ENCODE data around the gene ACTN1. TPM values are rescaled to one million over a fixed set of nuclear protein-coding genes. Genes with fewer than 3 reads are reported as not detected.
"Not testable (repeated sequence)": the region's sequence is repeated elsewhere in the genome, so short reads cannot be mapped to it uniquely, and the experiment has no call there.

Gene ACTN1
- total RNA-seq, 1 donor from 2014 or later, result 460 TPM

DNA sequence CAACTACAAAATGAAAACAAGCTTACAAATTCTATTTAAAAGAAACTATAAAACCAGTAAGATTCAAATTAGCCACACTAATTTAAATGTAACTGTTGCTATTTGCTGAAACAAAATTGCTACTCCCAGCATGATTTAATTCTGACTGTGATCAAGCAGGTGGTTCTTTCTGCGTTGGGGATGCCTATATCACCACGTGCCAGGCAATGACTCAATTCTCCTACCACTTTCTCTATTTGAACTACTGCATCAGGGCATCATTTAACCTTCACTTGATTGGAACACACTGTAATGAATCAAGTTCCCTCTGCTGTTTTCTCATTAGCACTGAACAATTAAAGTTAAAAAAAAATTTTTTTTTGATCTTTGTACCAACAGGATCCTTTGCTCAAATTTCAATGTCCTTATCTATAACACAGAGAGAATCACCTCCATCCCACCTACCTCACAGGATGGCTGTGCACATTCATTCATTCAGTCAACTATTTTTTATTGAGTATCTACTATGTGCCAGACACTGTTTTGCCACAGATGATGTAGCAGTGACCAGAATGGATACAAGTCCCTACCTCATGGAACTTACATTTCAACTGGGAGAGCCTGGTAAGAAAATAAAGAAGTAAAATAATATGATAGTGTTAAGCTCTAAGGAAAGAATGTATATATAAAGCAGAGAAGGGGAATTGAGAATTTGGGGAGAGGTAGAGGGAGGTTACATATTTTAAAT is 8.0 kb upstream of the ACTN1 start:
- DNase-seq (ENCODE audit: low spot score), result no peak

DNA sequence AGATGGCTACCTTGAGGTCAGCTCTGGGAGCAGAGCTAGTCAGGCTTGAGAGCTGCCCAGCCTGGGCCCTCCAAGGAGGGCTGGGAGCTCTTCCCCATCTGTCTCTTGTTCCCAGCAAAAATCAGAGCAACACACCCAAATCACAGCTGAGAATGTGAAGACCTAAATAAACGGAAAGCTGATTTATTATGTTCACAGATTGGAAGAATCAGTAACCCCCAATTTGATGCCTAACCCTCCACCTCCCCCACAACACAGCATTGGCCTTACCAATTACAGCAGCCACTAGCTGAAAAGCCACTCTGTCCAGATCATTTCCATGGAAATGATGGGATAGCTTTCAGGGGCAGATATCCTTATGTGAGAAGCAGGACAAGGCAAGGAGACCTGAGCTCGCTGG is 7.1 kb upstream of the ACTN1 start:
- DNase-seq (ENCODE audit: low spot score), result no peak

DNA sequence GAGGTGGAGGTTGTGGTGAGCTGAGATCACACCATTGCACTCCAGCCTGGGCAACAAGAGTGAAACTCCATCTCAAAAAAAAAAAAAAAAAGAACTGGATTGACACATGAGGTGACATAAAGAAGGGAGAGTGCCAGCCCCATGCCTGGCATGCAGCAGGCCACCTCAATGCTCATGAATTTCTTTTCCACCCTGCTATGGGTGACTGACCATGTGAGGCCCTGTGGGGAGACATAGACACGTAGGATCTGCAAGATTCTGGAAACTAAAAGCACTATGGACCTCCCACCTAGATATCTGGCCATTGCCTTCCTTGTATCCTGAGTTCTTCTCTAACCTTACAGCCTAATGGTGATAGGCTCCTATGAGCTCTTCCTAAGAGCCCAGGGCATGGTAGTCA is 5.6 kb upstream of the ACTN1 start:
- DNase-seq (ENCODE audit: low spot score), result no peak

DNA sequence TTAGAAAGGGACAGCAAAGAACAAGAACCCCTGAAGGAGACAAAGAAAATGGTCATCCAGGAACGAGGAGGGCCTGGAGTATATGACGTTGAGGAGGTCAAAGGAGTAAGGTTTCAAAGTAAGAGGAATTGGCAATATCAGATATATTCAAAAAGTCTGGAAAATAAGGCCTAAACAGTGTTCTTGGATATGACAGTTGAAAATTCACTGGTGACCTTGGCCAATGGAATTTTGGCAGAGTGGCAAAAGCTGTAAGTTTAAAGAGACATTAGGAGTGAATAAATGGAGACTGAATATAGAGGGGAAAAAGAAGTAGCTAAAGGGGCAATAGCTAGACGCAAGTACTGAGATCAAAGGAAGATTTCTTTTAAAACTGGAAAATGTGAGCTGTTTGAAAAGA is 4.1 kb upstream of the ACTN1 start:
- no peak for DNase-seq (ENCODE audit: low spot score)

DNA sequence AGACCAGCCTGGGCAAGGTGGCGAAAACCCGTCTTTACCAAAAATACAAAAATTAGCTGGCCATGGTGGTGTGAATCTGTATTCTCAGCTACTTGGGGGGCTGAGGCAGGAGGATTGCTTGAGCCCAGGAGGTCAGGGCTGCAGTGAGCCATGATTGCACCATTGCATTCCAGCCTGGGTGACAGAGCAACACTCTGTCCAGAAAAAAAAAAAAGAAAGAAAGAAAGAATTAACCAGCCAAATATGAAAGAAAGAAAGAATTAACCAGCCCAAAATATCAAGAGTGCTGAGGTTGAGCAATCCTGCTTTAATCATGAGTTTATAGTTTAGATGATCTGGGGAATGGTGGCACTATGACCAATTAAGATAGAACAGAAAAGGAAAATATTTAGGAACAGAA is 3.5 kb upstream of the ACTN1 start:
- no peak for DNase-seq (ENCODE audit: low spot score)

DNA sequence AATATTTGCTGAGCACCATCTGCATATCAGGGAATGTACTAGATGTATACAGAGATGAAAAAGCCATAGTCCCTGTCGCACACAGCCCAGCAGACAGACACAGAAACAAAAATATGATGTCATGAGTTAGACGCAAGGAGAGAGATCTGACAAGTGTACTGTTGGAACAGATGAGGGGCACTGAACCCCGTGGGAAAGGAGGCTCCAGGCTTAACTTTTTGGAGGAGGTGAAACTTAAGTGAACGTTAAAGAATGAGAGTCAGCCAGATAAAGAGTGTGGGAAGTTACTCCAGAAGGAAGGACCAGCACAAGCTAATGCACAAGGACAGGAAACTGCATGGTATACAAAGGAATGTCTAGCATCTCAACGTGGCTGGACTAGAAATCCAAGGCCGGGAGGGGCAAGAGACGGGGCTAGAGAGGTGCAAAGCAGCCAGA is 2.5 kb upstream of the ACTN1 start:
- no peak for DNase-seq (ENCODE audit: low spot score)

DNA sequence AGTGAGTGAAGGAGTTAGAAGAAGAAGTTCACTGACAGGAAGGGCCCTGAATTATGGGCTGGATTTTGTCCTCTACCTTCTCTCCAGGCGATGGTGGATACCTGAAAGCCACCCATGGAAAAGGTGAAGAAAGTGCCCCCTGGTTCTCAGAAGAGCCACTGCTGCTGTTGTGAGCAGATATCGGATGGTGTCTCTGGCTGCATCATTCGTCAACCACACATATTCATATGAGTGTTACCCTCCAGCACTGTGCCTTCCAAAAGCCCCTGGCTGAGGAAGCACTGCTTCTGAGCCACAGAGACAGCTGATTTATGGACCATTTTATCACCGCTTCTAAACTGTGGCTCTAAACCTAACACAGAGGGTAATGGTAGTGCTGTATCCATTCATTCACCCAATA is 2.0 kb upstream of the ACTN1 start:
- no peak for DNase-seq (ENCODE audit: low spot score)

DNA sequence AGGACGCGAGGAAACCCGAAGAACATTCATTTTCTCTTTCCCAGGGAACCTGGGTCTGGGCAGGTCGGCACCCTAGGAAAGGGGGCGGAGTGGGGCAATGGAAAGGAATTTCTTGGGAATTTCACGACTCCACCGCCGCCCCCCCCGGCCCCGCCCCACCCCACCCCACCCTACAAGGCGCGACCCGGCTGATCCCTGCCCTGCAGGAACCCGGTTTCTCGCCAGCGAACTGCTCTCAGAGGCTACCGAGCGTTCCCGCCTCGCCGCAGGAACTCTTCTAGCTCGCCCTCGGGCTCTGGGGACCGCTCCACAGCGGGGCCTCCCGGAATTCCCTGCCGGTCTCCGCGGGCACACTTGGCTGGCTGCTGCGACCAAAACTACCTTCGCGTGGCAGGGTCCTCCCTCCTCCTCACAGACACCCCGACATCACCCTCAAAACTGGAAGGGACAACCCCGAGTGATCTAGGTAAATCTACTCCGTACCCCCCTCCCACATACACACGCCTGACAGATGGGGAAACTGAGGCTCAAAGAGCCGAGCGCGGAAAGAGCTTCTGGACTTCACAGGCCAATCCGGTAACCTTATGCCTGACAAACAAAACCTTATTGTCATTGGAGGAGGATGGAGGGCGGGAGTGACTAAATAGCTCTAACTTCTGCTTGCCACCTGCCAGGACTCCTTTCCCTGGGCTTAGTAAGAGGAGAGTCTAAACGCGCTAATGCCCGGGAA is 785 bp upstream of the ACTN1 start:
- no peak for DNase-seq (ENCODE audit: low spot score)

DNA sequence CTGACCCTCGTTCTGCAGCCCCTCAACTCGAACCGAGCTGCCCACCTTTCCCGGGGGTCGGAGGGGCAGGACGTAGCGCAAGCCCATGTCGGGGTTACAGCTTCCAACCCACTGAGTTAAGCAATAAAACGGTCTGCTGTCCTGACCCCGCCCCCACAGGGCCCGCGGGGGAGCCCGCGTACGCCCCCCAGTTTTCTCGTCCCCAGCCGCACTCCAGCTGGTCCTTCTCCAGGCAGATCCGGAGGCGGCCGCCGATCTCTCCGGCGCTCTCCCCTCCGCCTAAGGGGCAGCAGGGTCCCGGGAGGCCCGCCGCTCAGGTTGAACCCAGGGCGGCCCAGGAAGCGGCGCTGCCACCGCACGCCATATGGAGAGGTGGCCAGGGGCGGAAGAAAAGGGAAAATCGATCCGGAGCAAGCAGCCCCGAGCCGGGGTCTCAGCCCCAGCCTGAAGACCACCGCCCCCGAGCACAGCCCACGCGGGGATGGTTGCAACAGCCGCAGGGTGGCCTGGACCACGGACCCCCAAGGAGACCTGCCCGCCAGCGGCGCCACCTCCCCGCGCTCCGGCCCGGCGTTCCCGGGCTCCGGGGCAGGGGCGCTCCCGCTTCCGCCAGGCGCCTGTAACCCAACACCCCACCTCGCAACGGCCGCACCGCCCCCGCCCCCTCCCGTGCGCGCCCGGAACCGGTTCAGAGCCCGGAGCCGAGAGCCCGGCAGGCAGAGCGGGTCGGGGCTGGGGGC is 760 bp downstream of the ACTN1 start:
- DNase-seq (ENCODE audit: low spot score), result peak; percentile 53

DNA sequence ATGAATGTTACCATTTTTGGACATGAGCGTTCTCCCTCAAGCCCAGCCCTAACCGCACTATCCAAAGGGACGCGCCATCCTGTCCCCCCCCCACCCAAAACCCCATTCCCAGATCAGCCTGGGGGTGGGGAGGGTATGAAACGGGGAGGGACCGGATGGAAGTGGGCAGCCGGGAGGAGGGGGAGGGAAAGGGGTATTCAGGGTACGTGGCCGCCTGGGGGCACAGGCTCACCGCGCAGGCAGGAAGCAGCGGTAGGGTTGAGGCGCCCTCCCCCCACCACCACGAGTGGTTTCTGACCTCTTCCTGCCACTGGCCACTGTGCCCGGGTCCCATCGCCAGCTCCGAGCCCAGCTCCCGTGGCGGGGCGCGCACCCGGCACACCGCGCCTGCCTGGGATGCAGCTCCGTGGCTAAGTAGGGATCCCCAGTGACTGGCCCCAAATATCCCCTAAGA is 1.4 kb downstream of the ACTN1 start:
- peak; percentile 68 for DNase-seq (ENCODE audit: low spot score)

DNA sequence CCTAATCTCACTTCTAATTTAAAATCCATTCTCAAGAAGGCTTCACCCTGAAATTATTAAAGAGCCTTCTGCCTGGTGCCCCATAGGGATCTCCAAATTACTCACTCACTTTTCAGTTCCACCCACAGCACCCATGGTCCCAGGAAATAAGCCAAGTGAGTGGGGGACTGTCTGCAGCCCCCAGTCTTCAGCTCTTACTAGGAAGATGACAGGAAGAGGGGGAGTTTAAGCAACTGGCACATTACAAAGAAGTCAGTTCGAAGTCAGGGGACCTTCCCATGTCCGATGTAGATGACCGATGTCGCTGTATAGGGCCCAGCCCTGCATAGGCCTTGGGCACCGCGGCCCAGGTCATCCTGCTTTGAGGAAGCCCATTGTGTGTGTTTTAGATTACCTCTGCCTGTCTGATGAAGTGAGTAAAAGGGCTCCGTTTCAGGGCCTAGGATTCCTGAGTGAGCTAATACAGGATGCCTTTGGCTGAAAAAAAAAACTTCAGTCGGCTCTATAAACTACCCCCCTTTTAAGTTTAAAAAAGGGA is 1.9 kb downstream of the ACTN1 start:
- no peak for DNase-seq (ENCODE audit: low spot score)

DNA sequence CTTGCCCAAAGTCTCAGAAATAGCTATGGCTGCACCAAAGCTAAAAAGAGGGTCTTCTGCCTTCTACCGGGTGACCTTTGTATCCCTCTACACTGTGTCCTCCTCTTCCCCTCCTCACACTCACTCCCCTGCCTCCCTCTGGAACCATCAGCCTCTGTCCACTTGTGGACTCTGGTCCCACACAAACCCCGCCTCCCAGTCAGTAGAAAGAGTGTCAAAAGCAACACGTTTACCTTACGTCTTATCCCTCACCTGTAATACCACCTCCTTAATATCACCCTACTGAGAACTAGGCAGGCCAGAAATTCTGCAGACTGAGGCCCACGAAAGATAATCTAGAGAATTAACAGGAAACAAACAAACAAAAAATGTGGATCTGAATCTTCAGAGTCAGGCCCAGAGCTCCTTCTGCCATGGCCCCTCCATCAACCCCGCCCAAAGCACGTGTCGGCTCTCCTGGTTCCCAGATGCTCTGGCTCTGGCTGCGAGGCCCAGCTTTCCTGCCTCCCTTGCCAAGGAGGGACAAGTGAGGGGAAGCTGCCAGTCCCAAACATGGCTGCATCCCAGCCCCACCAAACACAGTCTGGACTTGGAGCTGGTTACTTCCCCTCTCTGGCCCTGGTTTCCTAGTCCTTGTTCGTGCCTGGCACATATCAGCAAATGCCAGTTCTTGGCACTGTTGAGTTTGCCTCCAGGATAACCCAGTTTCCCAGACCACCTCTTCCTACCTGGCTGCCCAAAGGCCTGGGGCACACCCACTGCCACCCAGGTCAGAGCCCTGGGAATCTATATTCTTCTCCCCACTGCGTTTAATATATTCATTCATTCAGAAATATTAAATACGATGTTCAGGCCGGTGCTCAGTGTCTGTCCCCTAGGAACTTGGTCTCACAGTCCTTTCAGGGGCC is 2.7 kb downstream of the ACTN1 start:
- DNase-seq (ENCODE audit: low spot score), result no peak

DNA sequence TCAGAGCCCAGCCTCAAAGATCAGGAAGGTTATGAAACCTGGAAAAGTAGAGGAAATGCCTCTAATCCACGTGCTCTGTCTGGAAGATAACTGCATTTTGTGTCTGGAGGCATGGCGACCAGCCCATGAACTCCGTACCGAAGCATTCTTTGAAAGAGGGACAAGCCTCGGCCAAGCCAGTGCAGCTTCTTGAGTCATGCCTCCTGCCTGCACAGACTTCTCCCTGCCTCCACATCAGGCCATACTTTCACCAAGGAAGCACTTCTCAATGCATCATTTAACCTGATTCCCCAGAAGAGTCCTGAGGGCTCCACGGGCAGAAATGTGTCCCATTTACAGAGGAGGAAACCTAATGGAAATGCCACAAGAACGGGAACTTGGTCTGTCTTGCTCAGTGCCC is 3.4 kb downstream of the ACTN1 start:
- peak; percentile 68 for DNase-seq (ENCODE audit: low spot score)

DNA sequence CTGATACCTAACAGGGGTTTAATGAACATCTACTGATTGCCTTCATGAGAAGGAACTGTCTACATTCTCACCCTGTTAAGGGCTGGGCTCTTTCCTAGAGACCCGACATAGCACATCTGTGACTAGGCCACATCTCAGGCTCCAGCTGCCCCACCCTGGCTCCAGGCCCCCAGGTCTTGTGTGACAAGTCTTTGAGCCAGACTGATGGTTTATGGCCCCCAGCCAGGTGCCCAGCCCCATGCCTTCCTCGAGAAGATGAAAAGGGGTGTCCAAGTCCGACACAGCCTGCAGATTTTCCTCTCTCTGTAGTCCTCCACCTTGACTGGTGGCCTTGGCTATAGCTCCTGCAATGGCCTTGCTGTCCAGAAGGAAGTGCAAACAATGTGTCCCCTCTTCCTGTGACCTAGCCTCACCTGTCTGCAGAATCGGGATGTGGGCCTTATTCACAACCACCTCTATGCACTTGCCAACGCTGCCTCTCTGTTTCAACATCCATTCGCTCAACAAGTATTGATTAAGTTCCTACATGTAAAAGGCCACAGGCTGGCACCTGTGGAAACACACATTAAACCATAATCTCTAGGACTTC is 4.2 kb downstream of the ACTN1 start:
- DNase-seq (ENCODE audit: low spot score), result no peak

DNA sequence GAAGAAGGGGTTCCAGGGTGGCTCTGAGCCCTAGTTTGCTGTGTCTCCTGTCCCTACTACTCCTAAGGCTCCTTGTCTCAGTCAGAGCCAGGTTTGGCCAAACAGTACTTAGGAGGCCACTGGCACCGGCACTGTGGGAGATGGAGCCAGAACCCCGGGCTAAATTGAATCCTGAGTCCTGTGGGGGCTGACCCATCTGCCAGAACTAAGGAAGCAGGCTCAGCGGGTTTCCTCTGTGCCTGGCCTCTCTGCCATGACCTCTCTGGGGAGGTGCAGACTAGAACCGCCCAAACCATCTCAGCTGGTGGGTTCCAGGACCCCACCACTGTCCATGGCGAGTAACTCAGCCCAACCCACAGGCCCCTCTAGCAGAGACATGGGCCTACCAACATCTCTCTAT is 5.5 kb downstream of the ACTN1 start:
- no peak for DNase-seq (ENCODE audit: low spot score)

DNA sequence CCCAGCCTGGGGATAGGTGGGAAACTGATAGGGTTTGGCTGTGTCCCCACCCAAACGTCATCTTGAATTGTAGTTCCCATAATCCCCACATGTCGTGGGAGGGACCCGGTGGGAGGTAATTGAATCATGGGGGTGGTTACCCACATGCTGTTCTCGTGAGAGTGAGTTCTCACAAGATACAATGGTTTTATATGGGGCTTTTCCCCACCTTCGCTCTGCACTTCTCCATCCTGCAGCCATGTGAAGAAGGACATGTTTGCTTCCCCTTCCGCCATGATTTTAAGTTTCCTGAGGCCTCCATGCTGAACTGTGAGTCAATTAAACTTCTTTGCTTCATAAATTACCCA is 5.9 kb downstream of the ACTN1 start:
- not testable (repeated sequence) for DNase-seq (ENCODE audit: low spot score)

DNA sequence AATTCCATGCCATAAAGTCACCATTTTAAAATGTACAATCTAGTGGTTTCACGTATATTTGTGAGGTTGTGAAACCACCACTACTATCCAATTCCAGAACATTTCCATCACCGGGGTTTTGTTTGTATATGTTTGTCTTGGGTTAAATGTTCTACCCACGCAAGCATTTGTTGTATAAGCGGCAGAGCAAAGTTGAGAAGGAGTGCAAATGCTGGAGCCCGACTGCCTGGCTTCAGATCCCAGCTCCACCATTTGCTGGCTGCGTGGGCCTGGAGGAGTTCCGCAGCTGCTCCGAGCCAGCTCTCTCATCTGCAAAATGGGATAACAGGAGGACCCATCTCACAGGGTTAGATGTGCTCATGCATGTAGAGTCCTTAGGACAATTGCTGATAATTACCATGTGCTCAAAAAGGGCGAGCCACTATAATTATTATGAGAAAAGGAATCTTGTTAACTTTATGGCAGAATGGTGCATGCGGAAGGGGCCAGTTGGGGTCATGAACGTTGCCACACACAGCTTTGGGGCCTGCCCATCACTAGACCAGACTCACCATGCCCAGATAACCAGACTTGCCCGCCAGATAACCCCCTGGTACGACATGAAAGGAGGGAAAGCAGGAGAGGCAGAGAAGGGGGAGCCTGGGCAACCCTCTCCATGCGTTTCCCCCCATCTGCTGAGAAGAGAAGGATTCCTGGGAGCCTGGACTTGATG is 6.4 kb downstream of the ACTN1 start:
- no peak for DNase-seq (ENCODE audit: low spot score)

DNA sequence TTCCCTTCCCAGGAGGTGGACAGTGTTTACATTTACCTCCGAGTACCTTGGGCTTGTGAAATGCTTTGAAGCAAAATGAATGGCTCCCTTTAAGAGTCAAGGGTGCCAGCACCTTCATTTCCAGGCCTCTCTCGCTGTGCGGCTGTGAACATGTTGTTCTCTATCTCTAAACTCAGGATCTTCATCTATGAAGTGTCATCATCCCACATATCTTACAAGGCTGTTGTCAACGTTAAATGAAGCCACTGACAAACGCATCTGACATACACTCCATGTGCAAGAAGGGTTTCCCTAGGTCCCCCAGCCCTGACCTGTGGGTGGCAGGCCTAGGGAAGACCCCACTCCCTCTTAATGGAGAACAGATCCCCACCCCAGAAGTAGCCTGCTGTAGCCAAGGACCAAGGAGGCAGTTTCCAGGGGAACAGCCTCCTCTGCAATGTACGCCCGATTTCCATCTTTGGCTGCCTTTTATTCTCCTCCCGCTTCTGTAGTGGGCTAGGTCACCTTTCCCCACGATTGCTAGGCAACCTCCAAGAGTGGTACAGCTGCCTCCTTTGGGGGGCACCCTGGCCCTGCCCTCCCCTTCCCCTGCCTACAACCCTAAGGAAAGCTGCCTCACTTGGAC is 7.6 kb downstream of the ACTN1 start:
- no peak for DNase-seq (ENCODE audit: low spot score)

DNA sequence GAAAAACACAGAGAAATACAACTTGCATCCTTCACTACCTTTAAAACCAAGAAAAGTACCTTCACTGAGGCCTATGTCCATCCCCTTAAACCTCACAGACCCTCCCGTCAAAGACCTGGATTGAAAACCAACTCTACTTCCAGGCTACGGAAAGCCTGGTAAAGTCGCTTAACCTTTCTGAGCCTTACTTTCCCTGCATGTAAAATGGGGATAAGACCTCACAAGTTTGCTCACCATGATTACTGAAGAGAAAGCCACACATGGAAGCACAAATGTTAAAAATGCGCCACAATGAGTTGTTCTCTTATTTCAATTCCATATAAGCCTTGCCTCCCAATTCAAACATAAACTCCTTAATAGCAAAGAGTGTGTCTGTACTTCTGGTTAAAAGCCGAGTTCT is 8.4 kb downstream of the ACTN1 start:
- no peak for DNase-seq (ENCODE audit: low spot score)

DNA sequence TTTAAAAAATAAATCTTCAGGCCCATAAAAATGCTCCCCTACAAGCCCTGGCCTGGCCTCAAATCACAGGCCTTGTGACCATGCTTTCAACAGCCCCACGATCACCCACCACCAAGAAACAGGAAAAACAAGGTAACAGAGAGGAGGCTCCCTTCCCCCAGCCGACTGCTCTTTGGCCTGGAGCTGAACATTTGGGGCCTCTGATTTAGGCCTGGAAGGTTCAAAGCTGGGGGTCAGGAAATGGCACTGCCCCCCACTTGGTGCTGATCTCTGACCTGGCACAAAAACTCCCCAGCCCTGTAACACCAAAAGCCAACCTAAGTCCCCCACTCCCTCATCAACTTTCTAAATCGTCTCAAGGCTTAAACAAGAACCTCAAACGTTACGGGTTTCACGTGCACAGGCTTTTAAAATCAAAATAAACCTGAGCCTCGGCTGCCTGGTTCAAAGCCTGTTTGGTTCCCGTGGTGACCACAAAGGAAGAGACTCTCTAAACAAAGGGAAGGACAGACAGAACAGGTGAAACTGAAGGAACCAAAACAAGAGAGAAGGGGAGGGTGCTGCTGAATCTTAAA is 9.0 kb downstream of the ACTN1 start:
- DNase-seq (ENCODE audit: low spot score), result no peak

All from mucosa of gallbladder (tissue), 1 donor.